ENCODE data around the gene CISTR.
"Not testable (repeated sequence)": the region's sequence is repeated elsewhere in the genome, so short reads cannot be mapped to it uniquely, and the experiment has no call there.

CISTR gene

GRCh38 chr12:53765891-53766290 lies 14.1 kb upstream of the CISTR start:
- in situ Hi-C loops (cut with HindIII; ENCODE audit: low sequenced_read_pairs) = no loop called here

- in situ Hi-C loops (cut with HindIII; ENCODE audit: low sequenced_read_pairs) = no loop called here
Observed at GRCh38 chr12:53764615-53765014, 12.8 kb upstream of the CISTR start.

GRCh38 chr12:53762793-53763192 lies 11.0 kb upstream of the CISTR start:
- in situ Hi-C loops (cut with HindIII; ENCODE audit: low sequenced_read_pairs) = not testable (repeated sequence)

GRCh38 chr12:53761306-53761705 lies 9.5 kb upstream of the CISTR start:
- in situ Hi-C loops (cut with HindIII; ENCODE audit: low sequenced_read_pairs) = no loop called here

GRCh38 chr12:53759261-53759660 lies 7.5 kb upstream of the CISTR start:
- in situ Hi-C loops (cut with HindIII; ENCODE audit: low sequenced_read_pairs) = no loop called here

- in situ Hi-C loops (cut with HindIII; ENCODE audit: low sequenced_read_pairs) = no loop called here
Observed at GRCh38 chr12:53758730-53759103, 6.9 kb upstream of the CISTR start.

GRCh38 chr12:53758081-53758729 lies 6.4 kb upstream of the CISTR start:
- in situ Hi-C loops (cut with HindIII; ENCODE audit: low sequenced_read_pairs) = no loop called here

- in situ Hi-C loops (cut with HindIII; ENCODE audit: low sequenced_read_pairs) = no loop called here
Observed at GRCh38 chr12:53757101-53757770, 5.5 kb upstream of the CISTR start.

GRCh38 chr12:53756300-53757100 lies 4.7 kb upstream of the CISTR start:
- in situ Hi-C loops (cut with HindIII; ENCODE audit: low sequenced_read_pairs) = no loop called here

GRCh38 chr12:53755893-53756292 lies 4.1 kb upstream of the CISTR start:
- in situ Hi-C loops (cut with HindIII; ENCODE audit: low sequenced_read_pairs) = no loop called here

GRCh38 chr12:53755451-53755891 lies 3.7 kb upstream of the CISTR start:
- in situ Hi-C loops (cut with HindIII; ENCODE audit: low sequenced_read_pairs) = no loop called here

GRCh38 chr12:53754633-53755264 lies 3.0 kb upstream of the CISTR start:
- in situ Hi-C loops (cut with HindIII; ENCODE audit: low sequenced_read_pairs) = no loop called here

GRCh38 chr12:53754188-53754585 lies 2.4 kb upstream of the CISTR start:
- in situ Hi-C loops (cut with HindIII; ENCODE audit: low sequenced_read_pairs) = no loop called here

- in situ Hi-C loops (cut with HindIII; ENCODE audit: low sequenced_read_pairs) = no loop called here
Observed at GRCh38 chr12:53752621-53753020, 842 bp upstream of the CISTR start.

- in situ Hi-C loops (cut with HindIII; ENCODE audit: low sequenced_read_pairs) = no loop called here
Observed at GRCh38 chr12:53752192-53752601, 418 bp upstream of the CISTR start.

GRCh38 chr12:53750812-53751335 lies 905 bp downstream of the CISTR start:
- in situ Hi-C loops (cut with HindIII; ENCODE audit: low sequenced_read_pairs) = no loop called here

- in situ Hi-C loops (cut with HindIII; ENCODE audit: low sequenced_read_pairs) = loop anchor here (5.0 kb wide), 1 partner anchor 48 kb away; no protein-coding TSS in a partner anchor
Observed at GRCh38 chr12:53749986-53750811, 1.6 kb downstream of the CISTR start.

GRCh38 chr12:53748072-53748840 lies 3.5 kb downstream of the CISTR start:
- in situ Hi-C loops (cut with HindIII; ENCODE audit: low sequenced_read_pairs) = loop anchor here (5.0 kb wide), 1 partner anchor 46 kb away; no protein-coding TSS in a partner anchor

GRCh38 chr12:53747095-53747494 lies 4.7 kb downstream of the CISTR start:
- in situ Hi-C loops (cut with HindIII; ENCODE audit: low sequenced_read_pairs) = loop anchor here (5.0 kb wide), 1 partner anchor 45 kb away; no protein-coding TSS in a partner anchor

Data from endothelial cell of hepatic sinusoid (primary cell).